Panc1 (cell line): ENCODE data around the gene ST8SIA5. TPM values are rescaled to one million over a fixed set of nuclear protein-coding genes. Genes with fewer than 3 reads are reported as not detected.
"Not testable (repeated sequence)": the region's sequence is repeated elsewhere in the genome, so short reads cannot be mapped to it uniquely, and the experiment has no call there.

Source experiments
- ATAC-seq: fragments of 200-7000 bp; cut with Tn5 transposase; 2 replicates; pipeline ENCODE4 v1.9.1; 2020; ENCODE audit warnings: mild to moderate bottlenecking, moderate library complexity
- Bru-seq: library from RNA; stranded (reverse); fragments of 400-500 nt; gene quantifications from one replicate; lab custom pipeline; 2021; lab: Mats Ljungman, UMichigan
- BruChase-seq, 2 experiments: library from RNA; stranded (reverse); fragments of 400-500 nt; gene quantifications; one replicate each; lab custom pipeline; 2021; lab: Mats Ljungman, UMichigan
- BruUV-seq: library from RNA; stranded (reverse); fragments of 400-500 nt; replicated peaks from 2 replicates; lab custom pipeline; 2021; lab: Mats Ljungman, UMichigan
- CTCF ChIA-PET: fragments of 300-600 bp; sonication (Branson Sonifier 250); formaldehyde crosslinking; loops from one replicate; lab custom pipeline; 2022; ENCODE audit warnings: antibody characterized with exemption; lab: Charles Lee
- POLR2A ChIA-PET: fragments of 300-600 bp; sonication (Branson Sonifier 250); formaldehyde crosslinking; loops from one replicate; lab custom pipeline; 2022; ENCODE audit warnings: antibody characterized with exemption; lab: Charles Lee
- DNase-seq: peaks from one replicate; pipeline ENCODE4 v3.0.0-alpha.2; 2010; ENCODE audit warnings: low read depth, low spot score
- H3K27ac ChIP-seq: 2 replicates; pipeline ENCODE4 v1.5.1; 2011; ENCODE audit warnings: mild to moderate bottlenecking, low read length, inconsistent platforms
- H3K27me3 ChIP-seq: fragments of 200-500 bp; sonication (Bioruptor generic); 2 replicates; pipeline ENCODE4 v1.6.0; 2014; ENCODE audit warnings: low read length, inconsistent platforms; ENCODE audit not compliant: control insufficient read depth, insufficient read depth
- H3K36me3 ChIP-seq: fragments of 200-500 bp; sonication (Bioruptor generic); 2 replicates; pipeline ENCODE4 v1.5.1; 2014; ENCODE audit warnings: inconsistent platforms, mild to moderate bottlenecking, low read length, moderate library complexity; ENCODE audit not compliant: control insufficient read depth, insufficient read depth
- H3K4me1 ChIP-seq: 2 replicates; pipeline ENCODE4 v1.5.1; 2011; ENCODE audit warnings: inconsistent platforms, mild to moderate bottlenecking, low read length, moderate library complexity; ENCODE audit not compliant: control insufficient read depth, insufficient read depth
- H3K4me3 ChIP-seq, 2 experiments: 2 replicates each; pipeline ENCODE4 v1.5.1; 2011 to 2012; ENCODE audit warnings: low read depth in 2 of 2, low read length in 2 of 2, mild to moderate bottlenecking in 2 of 2, inconsistent platforms in 1 of 2, moderate library complexity in 1 of 2
- H3K9me3 ChIP-seq: fragments of 200-500 bp; sonication (Bioruptor generic); 2 replicates; pipeline ENCODE4 v1.5.1; 2014; ENCODE audit warnings: low read depth, mild to moderate bottlenecking, inconsistent platforms, low read length, moderate library complexity; ENCODE audit not compliant: control insufficient read depth, insufficient read depth
- POLR2AphosphoS5 ChIP-seq: IDR thresholded peaks from 2 replicates; pipeline ENCODE4 v1.6.1; 2012; ENCODE audit warnings: mild to moderate bottlenecking, low read depth, low read length, moderate library complexity
- SIN3A ChIP-seq: IDR thresholded peaks from 2 replicates; pipeline ENCODE4 v1.6.1; 2012; ENCODE audit warnings: low read depth, mild to moderate bottlenecking, low read length, moderate library complexity, borderline replicate concordance; ENCODE audit not compliant: insufficient read depth
- TCF7L2 ChIP-seq: IDR thresholded peaks from 2 replicates; pipeline ENCODE4 v1.6.1; 2011; ENCODE audit warnings: mild to moderate bottlenecking, low read depth, low read length, inconsistent platforms
- in situ Hi-C: cut with HindIII; loops from 2 replicates; pipeline ENCODE4 v1.10.0; 2016; ENCODE audit warnings: low sequenced_read_pairs, low pct_unique_long_range_greater_than_20kb
- intact Hi-C: fragments of 100-400 bp; cut with micrococcal nuclease; formaldehyde crosslinking; loops from one replicate; pipeline ENCODE4 v1.10.0; 2022; ENCODE audit not compliant: unreplicated experiment
- long read RNA-seq: library from polyadenylated mRNA; unstranded; transcript quantifications from one replicate; pipeline ENCODE4 v2.0.0, GENCODE V29; 2021; ENCODE audit not compliant: unreplicated experiment
- polyA plus RNA-seq: library from polyadenylated mRNA; unstranded; fragments of >200 nt; gene quantifications from one replicate; pipeline ENCODE4 v1.2.1, GENCODE V29; 2012; ENCODE audit warnings: missing spikeins; ENCODE audit not compliant: insufficient read length
- total RNA-seq: library from RNA; stranded (reverse); gene quantifications from one replicate; pipeline ENCODE4 v1.2.1, GENCODE V29; 2021; ENCODE audit not compliant: unreplicated experiment
- TF ChIP-seq, protein P1 (sequence below), 2 experiments: IDR thresholded peaks; 2 replicates each; pipeline ENCODE4 v1.6.1; 2011 to 2012; ENCODE audit warnings: low read depth in 2 of 2, control low read depth in 1 of 2, low read length in 1 of 2, mild to moderate bottlenecking in 1 of 2, moderate library complexity in 1 of 2; ENCODE audit not compliant: insufficient read depth in 1 of 2
- TF ChIP-seq, protein P2 (sequence below): fragments of 450-650 bp; IDR thresholded peaks from 2 replicates; pipeline ENCODE4 v1.5.1; 2017; ENCODE audit warnings: mild to moderate bottlenecking

The ST8SIA5 gene, protein sequence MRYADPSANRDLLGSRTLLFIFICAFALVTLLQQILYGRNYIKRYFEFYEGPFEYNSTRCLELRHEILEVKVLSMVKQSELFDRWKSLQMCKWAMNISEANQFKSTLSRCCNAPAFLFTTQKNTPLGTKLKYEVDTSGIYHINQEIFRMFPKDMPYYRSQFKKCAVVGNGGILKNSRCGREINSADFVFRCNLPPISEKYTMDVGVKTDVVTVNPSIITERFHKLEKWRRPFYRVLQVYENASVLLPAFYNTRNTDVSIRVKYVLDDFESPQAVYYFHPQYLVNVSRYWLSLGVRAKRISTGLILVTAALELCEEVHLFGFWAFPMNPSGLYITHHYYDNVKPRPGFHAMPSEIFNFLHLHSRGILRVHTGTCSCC
- total RNA-seq: 0.15 TPM
- 0.02 TPM for polyA plus RNA-seq
- Bru-seq, nascent RNA: percentile 24 among the genes with signal in this experiment
- BruChase-seq, experiment 1, labeled RNA remaining after a 2-hour chase: percentile 42 among the genes with signal in this experiment
- BruChase-seq, experiment 2, labeled RNA remaining after a 6-hour chase: percentile 41 among the genes with signal in this experiment
- long read RNA-seq: 0 reads

DNA sequence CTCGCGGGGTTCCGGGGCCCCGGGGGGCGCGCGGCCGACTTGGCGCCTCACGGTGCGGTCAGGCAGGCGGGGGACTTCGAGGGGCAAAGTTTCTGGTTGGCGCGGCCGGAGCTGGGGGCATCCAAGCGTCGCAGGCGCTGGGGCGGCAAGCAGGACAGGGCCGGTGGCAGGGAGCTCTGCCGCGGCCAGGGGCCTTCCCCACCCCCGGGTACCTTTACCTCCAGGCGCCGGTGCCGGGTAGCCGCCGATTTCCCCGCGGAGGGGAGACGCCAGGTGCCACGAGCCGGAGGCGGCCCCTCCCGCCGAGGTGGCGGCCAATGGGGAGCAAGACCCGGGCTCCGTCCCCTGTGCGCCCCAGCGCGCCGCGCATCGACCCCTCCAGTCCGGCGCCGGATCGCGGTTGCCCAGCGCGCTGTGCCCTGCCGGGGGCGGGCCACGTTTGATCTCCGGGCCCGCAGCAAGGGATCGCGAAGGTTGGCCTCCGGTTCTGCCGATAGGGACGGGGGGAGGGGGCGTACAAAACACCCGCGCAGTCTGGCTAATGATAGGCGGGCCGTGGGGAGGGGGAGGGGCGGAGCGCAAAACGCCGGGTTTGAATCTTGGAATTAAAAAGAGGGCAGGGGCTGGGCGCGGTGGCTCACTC is at the start of gene ST8SIA5:
Gene ST8SIA5 (minus strand): TSS at position 495 of the 643 bp plus-strand sequence. CDS start 545 bp downstream, outside the sequence.
- ChIA-PET POLR2A (no interaction called here), CTCF (no interaction called here)
- TF ChIP-seq POLR2AphosphoS5 (no peak), TCF7L2 (no peak), SIN3A (no peak)
- TF ChIP-seq, protein P1, sequence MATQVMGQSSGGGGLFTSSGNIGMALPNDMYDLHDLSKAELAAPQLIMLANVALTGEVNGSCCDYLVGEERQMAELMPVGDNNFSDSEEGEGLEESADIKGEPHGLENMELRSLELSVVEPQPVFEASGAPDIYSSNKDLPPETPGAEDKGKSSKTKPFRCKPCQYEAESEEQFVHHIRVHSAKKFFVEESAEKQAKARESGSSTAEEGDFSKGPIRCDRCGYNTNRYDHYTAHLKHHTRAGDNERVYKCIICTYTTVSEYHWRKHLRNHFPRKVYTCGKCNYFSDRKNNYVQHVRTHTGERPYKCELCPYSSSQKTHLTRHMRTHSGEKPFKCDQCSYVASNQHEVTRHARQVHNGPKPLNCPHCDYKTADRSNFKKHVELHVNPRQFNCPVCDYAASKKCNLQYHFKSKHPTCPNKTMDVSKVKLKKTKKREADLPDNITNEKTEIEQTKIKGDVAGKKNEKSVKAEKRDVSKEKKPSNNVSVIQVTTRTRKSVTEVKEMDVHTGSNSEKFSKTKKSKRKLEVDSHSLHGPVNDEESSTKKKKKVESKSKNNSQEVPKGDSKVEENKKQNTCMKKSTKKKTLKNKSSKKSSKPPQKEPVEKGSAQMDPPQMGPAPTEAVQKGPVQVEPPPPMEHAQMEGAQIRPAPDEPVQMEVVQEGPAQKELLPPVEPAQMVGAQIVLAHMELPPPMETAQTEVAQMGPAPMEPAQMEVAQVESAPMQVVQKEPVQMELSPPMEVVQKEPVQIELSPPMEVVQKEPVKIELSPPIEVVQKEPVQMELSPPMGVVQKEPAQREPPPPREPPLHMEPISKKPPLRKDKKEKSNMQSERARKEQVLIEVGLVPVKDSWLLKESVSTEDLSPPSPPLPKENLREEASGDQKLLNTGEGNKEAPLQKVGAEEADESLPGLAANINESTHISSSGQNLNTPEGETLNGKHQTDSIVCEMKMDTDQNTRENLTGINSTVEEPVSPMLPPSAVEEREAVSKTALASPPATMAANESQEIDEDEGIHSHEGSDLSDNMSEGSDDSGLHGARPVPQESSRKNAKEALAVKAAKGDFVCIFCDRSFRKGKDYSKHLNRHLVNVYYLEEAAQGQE (IDR thresholded peaks at IDR 0.05; ENCODE audit: insufficient read depth in 1 of 2, low read depth in 2 of 2, low read length in 1 of 2): no peak
- TF ChIP-seq, protein P2, sequence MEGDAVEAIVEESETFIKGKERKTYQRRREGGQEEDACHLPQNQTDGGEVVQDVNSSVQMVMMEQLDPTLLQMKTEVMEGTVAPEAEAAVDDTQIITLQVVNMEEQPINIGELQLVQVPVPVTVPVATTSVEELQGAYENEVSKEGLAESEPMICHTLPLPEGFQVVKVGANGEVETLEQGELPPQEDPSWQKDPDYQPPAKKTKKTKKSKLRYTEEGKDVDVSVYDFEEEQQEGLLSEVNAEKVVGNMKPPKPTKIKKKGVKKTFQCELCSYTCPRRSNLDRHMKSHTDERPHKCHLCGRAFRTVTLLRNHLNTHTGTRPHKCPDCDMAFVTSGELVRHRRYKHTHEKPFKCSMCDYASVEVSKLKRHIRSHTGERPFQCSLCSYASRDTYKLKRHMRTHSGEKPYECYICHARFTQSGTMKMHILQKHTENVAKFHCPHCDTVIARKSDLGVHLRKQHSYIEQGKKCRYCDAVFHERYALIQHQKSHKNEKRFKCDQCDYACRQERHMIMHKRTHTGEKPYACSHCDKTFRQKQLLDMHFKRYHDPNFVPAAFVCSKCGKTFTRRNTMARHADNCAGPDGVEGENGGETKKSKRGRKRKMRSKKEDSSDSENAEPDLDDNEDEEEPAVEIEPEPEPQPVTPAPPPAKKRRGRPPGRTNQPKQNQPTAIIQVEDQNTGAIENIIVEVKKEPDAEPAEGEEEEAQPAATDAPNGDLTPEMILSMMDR: no peak
- no TSS peak for BruUV-seq
- Histone ChIP-seq H3K4me3 (no peak within 1 kb of the TSS; a peak in 1 of 4 replicates), H3K27me3 (no peaks in the 10 kb centered on the region), H3K4me1 (no peaks in the 10 kb centered on the region), H3K9me3 (no peaks in the 10 kb centered on the region), H3K36me3 (no peaks in the 10 kb centered on the region), H3K27ac (no peak within 1 kb of the TSS)
- intact Hi-C loops: no loop called here
- DNase-seq (no peak), ATAC-seq (no peak)
- in situ Hi-C loops: no loop called here

DNA sequence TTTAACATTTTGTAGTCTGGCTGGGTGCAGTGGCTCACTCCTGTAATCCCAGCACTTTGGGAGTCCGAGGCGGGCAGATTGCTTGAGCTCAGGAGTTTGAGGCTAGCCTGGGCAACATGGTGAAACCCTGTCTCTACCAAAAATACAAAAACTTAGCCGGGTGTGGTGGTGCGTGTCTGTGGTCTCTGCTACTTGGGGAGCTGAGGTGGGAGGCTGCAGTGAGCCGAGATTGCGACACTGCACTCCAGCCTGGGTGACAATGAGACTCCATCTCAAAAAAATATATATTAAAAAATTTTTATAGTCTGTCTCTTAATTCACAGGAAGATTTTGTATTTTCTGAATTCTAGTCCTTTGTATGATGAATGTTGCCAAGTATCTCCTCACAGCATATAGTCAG is 39.1 kb upstream of the ST8SIA5 start:
- H3K4me1 ChIP-seq, H3K27ac ChIP-seq, H3K36me3 ChIP-seq, in situ Hi-C loops, CTCF ChIA-PET, H3K27me3 ChIP-seq, DNase-seq, ATAC-seq, H3K9me3 ChIP-seq, POLR2A ChIA-PET, BruUV-seq, intact Hi-C loops, H3K4me3 ChIP-seq: not testable (repeated sequence)
